SK-N-SH (cell line): ENCODE measurements around the gene TNNC1.
A peak's percentile ranks its signal among the peaks of the same experiment; 100 is the strongest.

Experiments used
- ELF1 ChIP-seq: IDR thresholded peaks from 2 replicates; pipeline ENCODE4 v1.4.0; 2012
- POLR2AphosphoS5 ChIP-seq: IDR thresholded peaks from 2 replicates; pipeline ENCODE4 v1.6.1; 2012; ENCODE audit warnings: low read depth, low read length
- RAD21 ChIP-seq: IDR thresholded peaks from 2 replicates; pipeline ENCODE4 v1.6.1; 2012; ENCODE audit warnings: mild to moderate bottlenecking, low read length
- RFX5 ChIP-seq: IDR thresholded peaks from 2 replicates; pipeline ENCODE4 v1.6.1; 2012; ENCODE audit warnings: mild to moderate bottlenecking, improper control_type of control experiment, low read length
- SMC3 ChIP-seq: IDR thresholded peaks from 2 replicates; pipeline ENCODE4 v1.6.1; 2012; ENCODE audit warnings: low read depth, low read length, improper control_type of control experiment
- TAF1 ChIP-seq: IDR thresholded peaks from 2 replicates; pipeline ENCODE4 v1.6.1; 2012; ENCODE audit warnings: low read depth, mild to moderate bottlenecking, low read length, moderate library complexity, borderline replicate concordance
- TCF12 ChIP-seq: IDR thresholded peaks from 2 replicates; pipeline ENCODE4 v1.4.0; 2012
- TF ChIP-seq, protein P1 (sequence below): fragments of 200-600 bp; sonication (generic); IDR thresholded peaks from 2 replicates; pipeline ENCODE4 v1.6.1; 2017; ENCODE audit warnings: antibody characterized with exemption, mild to moderate bottlenecking, moderate library complexity
- TF ChIP-seq, protein P2 (sequence below): IDR thresholded peaks from 2 replicates; pipeline ENCODE4 v1.4.0; 2012; ENCODE audit warnings: low read depth
- TF ChIP-seq, protein P3 (sequence below): IDR thresholded peaks from 2 replicates; pipeline ENCODE4; 2012
- TF ChIP-seq, protein P4 (sequence below): IDR thresholded peaks from 2 replicates; pipeline ENCODE4 v1.6.1; 2012; ENCODE audit warnings: mild to moderate bottlenecking, low read depth, low read length, moderate library complexity
- TF ChIP-seq, protein P5 (sequence below): IDR thresholded peaks from 2 replicates; pipeline ENCODE4 v1.4.0; 2012; ENCODE audit warnings: low read depth, borderline replicate concordance

DNA sequence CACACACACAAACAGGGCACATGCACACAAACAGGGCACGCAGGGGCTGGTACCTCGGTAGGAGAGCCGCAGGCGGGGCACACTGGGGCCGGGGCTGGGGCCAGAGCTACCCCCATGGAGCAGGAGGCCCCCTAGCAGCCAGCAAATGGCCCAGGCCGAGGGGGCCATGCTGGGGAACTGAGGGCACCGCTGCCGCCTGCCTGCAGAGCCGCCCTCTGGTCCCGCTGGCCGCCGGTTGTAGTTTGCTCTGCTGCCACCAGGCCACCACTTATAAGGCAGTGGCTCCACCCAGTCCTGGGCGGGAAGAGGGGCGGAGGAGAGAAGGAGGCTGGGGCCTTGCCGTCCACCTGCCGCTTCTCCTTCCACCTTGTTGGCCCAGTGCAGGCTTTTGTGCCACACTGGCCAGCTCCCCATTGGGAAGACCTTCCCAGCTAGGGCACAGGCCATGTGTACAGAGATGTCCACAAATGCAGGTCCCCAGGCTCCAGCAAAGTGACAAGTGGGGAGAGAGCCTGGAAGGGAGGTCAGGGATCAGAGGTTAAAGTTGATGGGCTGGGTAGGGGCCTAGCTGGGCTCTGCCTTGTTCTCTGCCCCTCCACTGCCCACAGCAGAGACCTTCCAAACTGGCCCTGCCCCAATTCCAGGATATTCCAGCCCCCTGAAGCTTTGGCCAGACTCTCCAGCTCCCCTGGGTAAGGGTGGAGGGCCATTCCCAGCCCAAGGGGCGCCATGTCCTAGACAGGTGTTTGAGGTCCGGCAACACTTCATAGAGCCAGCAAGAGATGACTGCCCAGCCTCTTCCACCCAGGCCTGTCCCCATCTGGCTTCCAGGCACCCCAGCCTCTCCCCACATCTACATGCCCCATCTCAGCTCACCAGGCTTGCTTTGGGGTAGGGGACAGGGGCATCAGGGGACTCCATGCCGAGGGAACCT is 8.7 kb downstream of the TNNC1 start, which contains the start of gene SEMA3G:
- TF ChIP-seq, protein P1, sequence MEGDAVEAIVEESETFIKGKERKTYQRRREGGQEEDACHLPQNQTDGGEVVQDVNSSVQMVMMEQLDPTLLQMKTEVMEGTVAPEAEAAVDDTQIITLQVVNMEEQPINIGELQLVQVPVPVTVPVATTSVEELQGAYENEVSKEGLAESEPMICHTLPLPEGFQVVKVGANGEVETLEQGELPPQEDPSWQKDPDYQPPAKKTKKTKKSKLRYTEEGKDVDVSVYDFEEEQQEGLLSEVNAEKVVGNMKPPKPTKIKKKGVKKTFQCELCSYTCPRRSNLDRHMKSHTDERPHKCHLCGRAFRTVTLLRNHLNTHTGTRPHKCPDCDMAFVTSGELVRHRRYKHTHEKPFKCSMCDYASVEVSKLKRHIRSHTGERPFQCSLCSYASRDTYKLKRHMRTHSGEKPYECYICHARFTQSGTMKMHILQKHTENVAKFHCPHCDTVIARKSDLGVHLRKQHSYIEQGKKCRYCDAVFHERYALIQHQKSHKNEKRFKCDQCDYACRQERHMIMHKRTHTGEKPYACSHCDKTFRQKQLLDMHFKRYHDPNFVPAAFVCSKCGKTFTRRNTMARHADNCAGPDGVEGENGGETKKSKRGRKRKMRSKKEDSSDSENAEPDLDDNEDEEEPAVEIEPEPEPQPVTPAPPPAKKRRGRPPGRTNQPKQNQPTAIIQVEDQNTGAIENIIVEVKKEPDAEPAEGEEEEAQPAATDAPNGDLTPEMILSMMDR: peak; percentile 40; the same call in 1 of the 2 replicates
- TF ChIP-seq TCF12: no peak
- TF ChIP-seq, protein P2, sequence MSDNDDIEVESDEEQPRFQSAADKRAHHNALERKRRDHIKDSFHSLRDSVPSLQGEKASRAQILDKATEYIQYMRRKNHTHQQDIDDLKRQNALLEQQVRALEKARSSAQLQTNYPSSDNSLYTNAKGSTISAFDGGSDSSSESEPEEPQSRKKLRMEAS: no peak
- no peak for TF ChIP-seq POLR2AphosphoS5
- TF ChIP-seq RFX5: no peak
- no peak for TF ChIP-seq SMC3
- TF ChIP-seq, protein P3, sequence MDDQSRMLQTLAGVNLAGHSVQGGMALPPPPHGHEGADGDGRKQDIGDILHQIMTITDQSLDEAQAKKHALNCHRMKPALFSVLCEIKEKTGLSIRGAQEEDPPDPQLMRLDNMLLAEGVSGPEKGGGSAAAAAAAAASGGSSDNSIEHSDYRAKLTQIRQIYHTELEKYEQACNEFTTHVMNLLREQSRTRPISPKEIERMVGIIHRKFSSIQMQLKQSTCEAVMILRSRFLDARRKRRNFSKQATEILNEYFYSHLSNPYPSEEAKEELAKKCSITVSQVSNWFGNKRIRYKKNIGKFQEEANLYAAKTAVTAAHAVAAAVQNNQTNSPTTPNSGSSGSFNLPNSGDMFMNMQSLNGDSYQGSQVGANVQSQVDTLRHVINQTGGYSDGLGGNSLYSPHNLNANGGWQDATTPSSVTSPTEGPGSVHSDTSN: no peak
- TF ChIP-seq, protein P4, sequence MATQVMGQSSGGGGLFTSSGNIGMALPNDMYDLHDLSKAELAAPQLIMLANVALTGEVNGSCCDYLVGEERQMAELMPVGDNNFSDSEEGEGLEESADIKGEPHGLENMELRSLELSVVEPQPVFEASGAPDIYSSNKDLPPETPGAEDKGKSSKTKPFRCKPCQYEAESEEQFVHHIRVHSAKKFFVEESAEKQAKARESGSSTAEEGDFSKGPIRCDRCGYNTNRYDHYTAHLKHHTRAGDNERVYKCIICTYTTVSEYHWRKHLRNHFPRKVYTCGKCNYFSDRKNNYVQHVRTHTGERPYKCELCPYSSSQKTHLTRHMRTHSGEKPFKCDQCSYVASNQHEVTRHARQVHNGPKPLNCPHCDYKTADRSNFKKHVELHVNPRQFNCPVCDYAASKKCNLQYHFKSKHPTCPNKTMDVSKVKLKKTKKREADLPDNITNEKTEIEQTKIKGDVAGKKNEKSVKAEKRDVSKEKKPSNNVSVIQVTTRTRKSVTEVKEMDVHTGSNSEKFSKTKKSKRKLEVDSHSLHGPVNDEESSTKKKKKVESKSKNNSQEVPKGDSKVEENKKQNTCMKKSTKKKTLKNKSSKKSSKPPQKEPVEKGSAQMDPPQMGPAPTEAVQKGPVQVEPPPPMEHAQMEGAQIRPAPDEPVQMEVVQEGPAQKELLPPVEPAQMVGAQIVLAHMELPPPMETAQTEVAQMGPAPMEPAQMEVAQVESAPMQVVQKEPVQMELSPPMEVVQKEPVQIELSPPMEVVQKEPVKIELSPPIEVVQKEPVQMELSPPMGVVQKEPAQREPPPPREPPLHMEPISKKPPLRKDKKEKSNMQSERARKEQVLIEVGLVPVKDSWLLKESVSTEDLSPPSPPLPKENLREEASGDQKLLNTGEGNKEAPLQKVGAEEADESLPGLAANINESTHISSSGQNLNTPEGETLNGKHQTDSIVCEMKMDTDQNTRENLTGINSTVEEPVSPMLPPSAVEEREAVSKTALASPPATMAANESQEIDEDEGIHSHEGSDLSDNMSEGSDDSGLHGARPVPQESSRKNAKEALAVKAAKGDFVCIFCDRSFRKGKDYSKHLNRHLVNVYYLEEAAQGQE: no peak
- no peak for TF ChIP-seq TAF1
- TF ChIP-seq RAD21: no peak
- no peak for TF ChIP-seq ELF1
- TF ChIP-seq, protein P5, sequence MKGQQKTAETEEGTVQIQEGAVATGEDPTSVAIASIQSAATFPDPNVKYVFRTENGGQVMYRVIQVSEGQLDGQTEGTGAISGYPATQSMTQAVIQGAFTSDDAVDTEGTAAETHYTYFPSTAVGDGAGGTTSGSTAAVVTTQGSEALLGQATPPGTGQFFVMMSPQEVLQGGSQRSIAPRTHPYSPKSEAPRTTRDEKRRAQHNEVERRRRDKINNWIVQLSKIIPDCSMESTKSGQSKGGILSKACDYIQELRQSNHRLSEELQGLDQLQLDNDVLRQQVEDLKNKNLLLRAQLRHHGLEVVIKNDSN: no peak
